Suprapubic skin (tissue), 3 donors: Measurements from ENCODE around the gene FCHO2.

Experiments
- CTCF ChIP-seq, 2 donors: fragments of 200-600 bp in 1 of 2; fragments of 450-650 bp in 1 of 2; sonication (generic) in 1 of 2; IDR thresholded peaks; one replicate each; pipeline ENCODE4 v1.5.1; 2016 to 2019; ENCODE audit warnings: antibody characterized with exemption in 2 of 2, mild to moderate bottlenecking in 1 of 2, moderate library complexity in 1 of 2
- EP300 ChIP-seq: sonication (generic); formaldehyde crosslinking; IDR thresholded peaks from one replicate; pipeline ENCODE4 v1.6.1; 2017; ENCODE audit warnings: antibody characterized with exemption
- POLR2A ChIP-seq, 2 donors: fragments of 450-650 bp; IDR thresholded peaks; one replicate each; pipeline ENCODE4 v1.6.1; 2017; ENCODE audit warnings: antibody characterized with exemption in 2 of 2, mild to moderate bottlenecking in 2 of 2, moderate library complexity in 2 of 2

GRCh38 chr5:73118391-73118973, 162.6 kb downstream of the FCHO2 start:
- TF ChIP-seq EP300 (no peak), CTCF (IDR thresholded peaks at IDR 0.05) (no peak), POLR2A (IDR thresholded peaks at IDR 0.05) (no peak)
